Stomach (tissue), 9 donors: ENCODE measurements around the gene MSI2. TPM values are rescaled to one million over a fixed set of nuclear protein-coding genes. Genes with fewer than 3 reads are reported as not detected.

ENCODE experiments used
- DNase-seq, 2 donors: peaks; one replicate each; pipeline versions ENCODE4 v3.0.0 to v3.0.0-alpha.2; 2013 to 2019
- H3K27ac ChIP-seq, 5 donors: fragments of 200-600 bp in 4 of 5; sonication (generic) in 4 of 5; one replicate each; pipeline ENCODE4 v1.5.1; 2013 to 2019; ENCODE audit warnings: mild to moderate bottlenecking in 1 of 5, moderate library complexity in 1 of 5
- H3K27me3 ChIP-seq, 3 donors: fragments of 200-600 bp; sonication (generic); one replicate each; pipeline ENCODE4 v1.5.1; 2017 to 2019; ENCODE audit warnings: mixed run types in 1 of 3
- H3K36me3 ChIP-seq, 4 donors: fragments of 200-600 bp; sonication (generic); 1 replicate in 3 of 4; 2 replicates in 1 of 4; pipeline ENCODE4 v1.5.1; 2016 to 2019
- H3K4me1 ChIP-seq, 4 donors: fragments of 200-600 bp; sonication (generic); one replicate each; pipeline ENCODE4 v1.5.1; 2016 to 2019
- H3K4me3 ChIP-seq, 4 donors: fragments of 200-600 bp; sonication (generic) in 3 of 4; one replicate each; pipeline ENCODE4 v1.5.1; 2016 to 2019; ENCODE audit warnings: mild to moderate bottlenecking in 1 of 4
- H3K9me3 ChIP-seq, 4 donors: fragments of 200-600 bp; sonication (generic); one replicate each; pipeline ENCODE4 v1.5.1; 2016 to 2019
- EP300 ChIP-seq: sonication (generic); formaldehyde crosslinking; IDR thresholded peaks from one replicate; pipeline ENCODE4 v1.6.1; 2017; ENCODE audit warnings: antibody characterized with exemption
- POLR2A ChIP-seq, 4 donors: fragments of 450-650 bp; IDR thresholded peaks; one replicate each; pipeline ENCODE4 v1.6.1; 2016; ENCODE audit warnings: antibody characterized with exemption in 4 of 4, control low read depth in 2 of 4, mild to moderate bottlenecking in 1 of 4, moderate library complexity in 1 of 4
- POLR2AphosphoS5 ChIP-seq, 3 donors: sonication (generic); formaldehyde crosslinking; IDR thresholded peaks; one replicate each; pipeline ENCODE4 v1.6.1; 2016; ENCODE audit warnings: antibody characterized with exemption in 3 of 3
- WGBS, 5 donors: extraction: QIAGEN DNeasy Blood & Tissue Kit in 3 of 5; methylation state at CpG; one replicate each; pipeline versions ENCODE4 v1.1.5 to v1.1.7; 2013 to 2018; 5-methylcytosine and 5-hydroxymethylcytosine counted together
- intact Hi-C: fragments of 100-400 bp; cut with DNase I; formaldehyde crosslinking; loops from one replicate; pipeline ENCODE4 v1.15.1; 2023; ENCODE audit warnings: low total_unique reads
- polyA plus RNA-seq, 3 donors: library from polyadenylated mRNA; stranded (reverse); fragments of 200-250 nt; gene quantifications; one replicate each; pipeline ENCODE4 v1.2.3, GENCODE V29; 2013
- total RNA-seq, 5 donors: library from RNA; depleted of rRNA; stranded (reverse); fragments of >200 nt; gene quantifications; one replicate each; pipeline versions ENCODE4 v1.1.0 to v1.2.3, GENCODE V29; 2014 to 2016
- TF ChIP-seq, protein P1 (sequence below), 7 experiments: fragments of 450-650 bp in 4 of 7; fragments of 200-600 bp in 3 of 7; sonication (generic) in 3 of 7; IDR thresholded peaks; one replicate each; pipeline ENCODE4 v1.5.1; 2016 to 2019; ENCODE audit warnings: antibody characterized with exemption in 7 of 7, control low read depth in 2 of 7, mild to moderate bottlenecking in 1 of 7
- donor health status: healthy with polysubstance abuse.
- donor health status: Bipolar disorder and iron deficiency.
- donor health status: healthy.

MSI2 gene
- total and polyA plus RNA-seq, 8 donors: 8.3 to 72.4 (median 22.9) TPM

GRCh38 chr17:57574040-57574513 lies 317.8 kb downstream of the MSI2 start:
- Histone ChIP-seq H3K36me3 (no peaks in the 10 kb centered on the region), H3K9me3 (no peaks in the 10 kb centered on the region), H3K27me3 (no peaks in the 10 kb centered on the region), H3K27ac (peak overlapping the region in 1 of 5 donors; percentile 39), H3K4me1 (peaks cover 0 to 41% (median 23%) of the 10 kb centered on the region in 4 donors), H3K4me3 (no peak overlapping the region)
- TF ChIP-seq, protein P1, sequence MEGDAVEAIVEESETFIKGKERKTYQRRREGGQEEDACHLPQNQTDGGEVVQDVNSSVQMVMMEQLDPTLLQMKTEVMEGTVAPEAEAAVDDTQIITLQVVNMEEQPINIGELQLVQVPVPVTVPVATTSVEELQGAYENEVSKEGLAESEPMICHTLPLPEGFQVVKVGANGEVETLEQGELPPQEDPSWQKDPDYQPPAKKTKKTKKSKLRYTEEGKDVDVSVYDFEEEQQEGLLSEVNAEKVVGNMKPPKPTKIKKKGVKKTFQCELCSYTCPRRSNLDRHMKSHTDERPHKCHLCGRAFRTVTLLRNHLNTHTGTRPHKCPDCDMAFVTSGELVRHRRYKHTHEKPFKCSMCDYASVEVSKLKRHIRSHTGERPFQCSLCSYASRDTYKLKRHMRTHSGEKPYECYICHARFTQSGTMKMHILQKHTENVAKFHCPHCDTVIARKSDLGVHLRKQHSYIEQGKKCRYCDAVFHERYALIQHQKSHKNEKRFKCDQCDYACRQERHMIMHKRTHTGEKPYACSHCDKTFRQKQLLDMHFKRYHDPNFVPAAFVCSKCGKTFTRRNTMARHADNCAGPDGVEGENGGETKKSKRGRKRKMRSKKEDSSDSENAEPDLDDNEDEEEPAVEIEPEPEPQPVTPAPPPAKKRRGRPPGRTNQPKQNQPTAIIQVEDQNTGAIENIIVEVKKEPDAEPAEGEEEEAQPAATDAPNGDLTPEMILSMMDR (IDR thresholded peaks at IDR 0.05): no peak
- TF ChIP-seq EP300 (no peak), POLR2A (IDR thresholded peaks at IDR 0.05) (no peak), POLR2AphosphoS5 (IDR thresholded peaks at IDR 0.05) (no peak)
- intact Hi-C loops: no loop called here
- peak in 1 of 2 donors; percentile 73 for DNase-seq
- 52 to 66% (median 62%) methylated on average over 4 of the region's 4 CpGs for WGBS, 5 donors

GRCh38 chr17:57576744-57577143 lies 320.4 kb downstream of the MSI2 start:
- TF ChIP-seq POLR2AphosphoS5 (IDR thresholded peaks at IDR 0.05) (no peak), EP300 (no peak), POLR2A (IDR thresholded peaks at IDR 0.05) (no peak)
- TF ChIP-seq, protein P1 (IDR thresholded peaks at IDR 0.05): no peak
- peak overlapping the region in 2 of 5 donors; percentile 62 to 68 for H3K27ac ChIP-seq
- 88 to 94% (median 92%) methylated on average over 8 of the region's 8 CpGs for WGBS, 5 donors
- intact Hi-C loops: no loop called here
- no peaks in the 10 kb centered on the region for H3K27me3 ChIP-seq
- no peaks in the 10 kb centered on the region for H3K36me3 ChIP-seq
- no peak overlapping the region for H3K4me3 ChIP-seq
- H3K4me1 ChIP-seq: peaks cover 0 to 26% (median 18%) of the 10 kb centered on the region in 4 donors
- no peak for DNase-seq
- H3K9me3 ChIP-seq: no peaks in the 10 kb centered on the region

DNA sequence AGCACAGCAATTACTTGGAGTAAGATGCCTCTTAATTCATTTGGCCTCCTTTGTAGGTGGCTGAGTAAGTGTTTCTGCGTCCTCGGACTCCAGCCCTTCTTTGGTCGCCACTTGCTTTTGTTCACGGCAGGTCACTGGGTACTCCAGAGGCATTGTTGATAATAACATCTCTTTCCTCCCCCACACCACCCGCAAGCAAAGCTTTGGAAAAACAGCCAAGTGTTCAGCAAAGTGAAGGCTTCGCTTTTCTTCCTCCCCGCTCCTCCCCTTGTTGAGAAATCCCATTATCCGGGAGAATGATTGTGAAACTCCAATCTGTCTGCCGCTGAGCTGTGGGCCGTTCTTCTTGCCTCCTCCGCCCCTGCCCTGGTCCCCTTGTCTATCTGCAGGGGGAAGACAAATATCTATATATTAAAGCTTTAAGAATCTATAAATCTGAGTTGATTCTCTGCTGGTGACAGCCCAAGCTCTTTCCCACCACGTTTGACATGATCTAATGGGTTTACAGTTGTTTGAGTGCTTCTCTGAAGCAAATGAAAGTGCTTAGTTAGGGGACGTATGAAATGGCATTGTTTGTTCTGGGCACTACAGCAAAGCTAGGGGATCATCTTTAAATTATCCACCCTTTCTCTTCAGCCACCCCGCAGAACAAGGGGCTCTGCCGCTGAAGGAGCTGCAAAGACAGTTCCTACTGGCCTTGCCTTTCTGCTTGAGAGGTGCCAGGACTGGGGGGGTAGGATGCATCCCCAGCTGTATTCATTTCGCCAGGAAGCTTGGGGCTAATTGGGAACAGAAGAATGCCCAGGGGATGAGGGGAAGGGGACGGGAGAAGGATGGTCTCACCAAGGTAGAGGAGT lies 321.7 kb downstream of the MSI2 start:
- intact Hi-C loops: no loop called here
- peak overlapping the region in 2 of 4 donors; percentile 17 to 23 for H3K4me3 ChIP-seq
- peak in 1 of 2 donors; percentile 59 for DNase-seq
- WGBS, 5 donors: 62 to 77% (median 64%) methylated on average over 17 of the region's 17 CpGs
- H3K27me3 ChIP-seq: no peaks in the 10 kb centered on the region
- H3K27ac ChIP-seq: peak overlapping the region in 4 of 5 donors; percentile 47 to 68 (median 60)
- peaks cover 0 to 26% (median 16%) of the 10 kb centered on the region in 4 donors for H3K4me1 ChIP-seq
- H3K9me3 ChIP-seq: no peaks in the 10 kb centered on the region
- TF ChIP-seq POLR2AphosphoS5 (IDR thresholded peaks at IDR 0.05) (peak in 1 of 3 donors; percentile 13), EP300 (no peak)
- H3K36me3 ChIP-seq: no peaks in the 10 kb centered on the region

GRCh38 chr17:57578608-57579225 lies 322.4 kb downstream of the MSI2 start:
- Histone ChIP-seq H3K27ac (peak overlapping the region in 3 of 5 donors; percentile 47 to 68 (median 62)), H3K4me3 (no peak overlapping the region), H3K9me3 (no peaks in the 10 kb centered on the region), H3K36me3 (no peaks in the 10 kb centered on the region), H3K27me3 (no peaks in the 10 kb centered on the region), H3K4me1 (peaks cover 0 to 24% (median 11%) of the 10 kb centered on the region in 4 donors)
- 78 to 81% (median 79%) methylated on average over 5 of the region's 5 CpGs for WGBS, 5 donors
- TF ChIP-seq POLR2A (IDR thresholded peaks at IDR 0.05): no peak
- TF ChIP-seq POLR2AphosphoS5 (IDR thresholded peaks at IDR 0.05): no peak
- TF ChIP-seq, protein P1 (IDR thresholded peaks at IDR 0.05): no peak
- TF ChIP-seq EP300: no peak
- no peak for DNase-seq
- intact Hi-C loops: no loop called here
